Stimulated activated naive CD8-positive, alpha-beta T cell treated with anti-CD3 and anti-CD28 coated beads, Interleukin-15, amount 100 ng/mL, for 72 hours (primary cell): ENCODE data around the gene CBFA2T2.
A peak's percentile ranks its signal among the peaks of the same experiment; 100 is the strongest.
"Not testable (repeated sequence)": the region's sequence is repeated elsewhere in the genome, so short reads cannot be mapped to it uniquely, and the experiment has no call there.

Experiments
- ATAC-seq: fragments of 150-1000 bp; cut with Tn5 transposase; 2 replicates; pipeline ENCODE4 v1.10.0; 2021; ENCODE audit warnings: mild to moderate bottlenecking, moderate library complexity
- DNase-seq, 2 donors: peaks; one replicate each; pipeline ENCODE4 v3.0.0; 2021 to 2022
- H3K27ac Mint-ChIP-seq, 2 donors: one replicate each; pipeline ENCODE4 v1.8.0; 2022; ENCODE audit warnings: mild to moderate bottlenecking in 2 of 2, mixed read lengths in 2 of 2, moderate library complexity in 2 of 2
- H3K27me3 Mint-ChIP-seq: one replicate; pipeline ENCODE4 v1.8.0; 2022; ENCODE audit warnings: mixed read lengths
- H3K4me1 Mint-ChIP-seq: one replicate; pipeline ENCODE4 v1.8.0; 2022; ENCODE audit warnings: mild to moderate bottlenecking, mixed read lengths
- H3K4me3 Mint-ChIP-seq, 2 donors: one replicate each; pipeline ENCODE4 v1.8.0; 2022; ENCODE audit warnings: mild to moderate bottlenecking in 2 of 2, mixed read lengths in 2 of 2, moderate library complexity in 1 of 2
- H3K9me3 Mint-ChIP-seq, 2 donors: one replicate each; pipeline ENCODE4 v1.8.0; 2022; ENCODE audit warnings: mixed read lengths in 2 of 2

The CBFA2T2 gene

GRCh38 chr20:33627577-33628216 is 137.8 kb downstream of the CBFA2T2 start:
- no peaks in the 10 kb centered on the region for H3K9me3 Mint-ChIP-seq
- no peak overlapping the region for H3K4me3 Mint-ChIP-seq
- no peaks in the 10 kb centered on the region for H3K4me1 Mint-ChIP-seq
- no peaks in the 10 kb centered on the region for H3K27me3 Mint-ChIP-seq
- H3K27ac Mint-ChIP-seq, result no peak overlapping the region
- ATAC-seq (no peak), DNase-seq (no peak)

- ATAC-seq, result no peak
- Mint-ChIP-seq H3K4me1 (no peaks in the 10 kb centered on the region), H3K4me3 (no peak overlapping the region), H3K9me3 (no peaks in the 10 kb centered on the region), H3K27me3 (no peaks in the 10 kb centered on the region), H3K27ac (no peak overlapping the region)
- no peak for DNase-seq
These were observed 139.6 kb downstream of the CBFA2T2 start for GRCh38 chr20:33629533-33629932.

GRCh38 chr20:33629979-33630378 is 140.1 kb downstream of the CBFA2T2 start:
- Mint-ChIP-seq H3K4me1 (no peaks in the 10 kb centered on the region), H3K27ac (peak overlapping the region in 1 of 2 donors; percentile 42)

DNA sequence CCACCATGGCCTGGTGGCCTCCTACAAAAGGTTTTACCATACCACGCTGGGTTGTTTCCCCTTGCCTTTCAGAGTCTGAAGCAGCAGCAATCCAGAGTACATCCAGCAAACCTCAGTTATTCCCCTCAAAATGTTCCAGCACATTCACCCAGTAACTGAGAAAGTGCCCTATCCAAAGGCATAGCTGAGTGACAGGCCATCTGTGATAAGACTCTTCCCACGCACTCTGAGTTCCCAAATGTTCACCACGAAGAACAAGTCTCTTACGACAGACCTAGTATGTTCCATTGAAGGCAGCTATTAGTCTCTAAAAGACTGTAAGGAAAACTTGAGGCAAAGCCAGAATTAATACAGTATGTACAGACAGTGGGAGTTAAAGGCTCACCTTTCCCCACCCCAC is 140.6 kb downstream of the CBFA2T2 start:
- Mint-ChIP-seq H3K4me3 (no peak overlapping the region), H3K27ac (peak overlapping the region in 1 of 2 donors; percentile 42), H3K4me1 (no peaks in the 10 kb centered on the region), H3K9me3 (no peaks in the 10 kb centered on the region), H3K27me3 (no peaks in the 10 kb centered on the region)
- DNase-seq, result no peak
- ATAC-seq, result no peak

More at GRCh38 chr20:33629979-33630378, 140.1 kb downstream of the CBFA2T2 start:
- no peak overlapping the region for H3K4me3 Mint-ChIP-seq
- no peak for ATAC-seq
- DNase-seq, result no peak
- no peaks in the 10 kb centered on the region for H3K27me3 Mint-ChIP-seq
- no peaks in the 10 kb centered on the region for H3K9me3 Mint-ChIP-seq

- H3K9me3 Mint-ChIP-seq, H3K4me3 Mint-ChIP-seq, ATAC-seq, H3K4me1 Mint-ChIP-seq, H3K27me3 Mint-ChIP-seq, H3K27ac Mint-ChIP-seq, DNase-seq: not testable (repeated sequence)
These were observed 142.0 kb downstream of the CBFA2T2 start for GRCh38 chr20:33631910-33632309.

DNA sequence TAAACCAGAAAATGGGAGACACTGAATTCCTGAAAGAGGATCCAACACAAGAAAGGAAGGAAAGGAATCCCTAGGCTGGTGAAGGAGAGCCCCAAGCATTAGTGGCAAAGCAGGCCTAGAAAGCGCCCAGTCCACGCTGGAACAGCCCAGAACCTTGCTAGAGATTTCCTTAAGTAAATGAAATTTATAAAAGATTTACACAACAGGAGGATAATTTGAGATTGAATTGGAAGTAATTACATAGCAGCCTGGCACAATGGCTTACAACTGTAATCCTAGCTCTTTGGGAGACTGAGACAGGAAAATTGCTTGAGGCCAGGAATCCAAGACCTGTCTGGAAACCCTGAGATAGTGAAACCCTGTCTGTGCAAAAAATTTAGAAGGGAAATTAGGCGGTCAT is 145.4 kb downstream of the CBFA2T2 start:
- H3K9me3 Mint-ChIP-seq, result no peaks in the 10 kb centered on the region
- no peak for ATAC-seq
- H3K4me3 Mint-ChIP-seq, result no peak overlapping the region
- DNase-seq, result no peak
- peak overlapping the region in 1 of 2 donors; percentile 5 for H3K27ac Mint-ChIP-seq
- H3K27me3 Mint-ChIP-seq, result no peaks in the 10 kb centered on the region
- no peaks in the 10 kb centered on the region for H3K4me1 Mint-ChIP-seq

DNA sequence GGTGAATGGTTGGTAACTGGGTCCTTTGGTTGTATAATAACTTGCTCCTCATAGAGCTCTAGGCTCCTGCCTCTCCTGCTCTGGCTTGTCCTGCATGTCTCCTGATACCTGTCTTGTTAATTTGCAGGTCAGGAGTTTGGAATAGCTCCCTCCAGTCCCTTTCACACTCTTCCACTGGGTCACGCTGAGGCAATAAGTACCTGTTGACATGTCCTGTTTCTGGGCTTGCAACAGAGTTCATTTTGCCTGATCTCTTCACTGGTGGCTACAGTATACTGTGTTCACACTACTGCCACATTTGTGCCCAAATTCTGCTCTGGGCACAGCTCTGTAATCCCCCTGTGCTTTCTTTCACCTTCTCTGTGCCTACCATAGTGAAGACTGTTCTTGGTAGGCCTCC is 146.9 kb downstream of the CBFA2T2 start:
- Mint-ChIP-seq H3K4me1 (no peaks in the 10 kb centered on the region), H3K4me3 (no peak overlapping the region), H3K9me3 (no peaks in the 10 kb centered on the region), H3K27me3 (no peaks in the 10 kb centered on the region), H3K27ac (no peak overlapping the region)
- DNase-seq, result no peak
- ATAC-seq, result no peak

- no peak for ATAC-seq
- H3K4me1 Mint-ChIP-seq, result no peaks in the 10 kb centered on the region
- H3K27ac Mint-ChIP-seq, result no peak overlapping the region
- H3K9me3 Mint-ChIP-seq, result no peaks in the 10 kb centered on the region
- H3K27me3 Mint-ChIP-seq, result no peaks in the 10 kb centered on the region
- H3K4me3 Mint-ChIP-seq, result no peak overlapping the region
- no peak for DNase-seq
These were observed 150.4 kb downstream of the CBFA2T2 start for GRCh38 chr20:33640287-33640686.

GRCh38 chr20:33644313-33645071 is 154.6 kb downstream of the CBFA2T2 start:
- Mint-ChIP-seq H3K9me3 (no peaks in the 10 kb centered on the region), H3K27me3 (no peaks in the 10 kb centered on the region), H3K4me1 (peaks cover 12% of the 10 kb centered on the region), H3K4me3 (no peak overlapping the region), H3K27ac (no peak overlapping the region)
- DNase-seq, result no peak
- ATAC-seq, result no peak

DNA sequence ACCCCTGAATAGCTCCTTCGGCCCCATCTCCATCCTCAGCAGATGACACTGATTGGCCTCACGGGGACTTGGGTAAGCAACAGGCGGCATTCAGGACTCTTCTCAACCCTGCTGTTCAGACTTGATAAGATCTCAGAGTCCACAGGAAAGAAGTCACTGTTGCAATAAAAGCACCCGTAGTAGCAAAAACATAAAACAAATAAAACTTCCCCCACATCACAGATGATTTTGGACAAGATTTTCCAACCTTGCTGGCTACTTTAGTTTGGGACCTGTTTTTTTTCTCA is 155.1 kb downstream of the CBFA2T2 start:
- DNase-seq (no peak), ATAC-seq (no peak)
- Mint-ChIP-seq H3K9me3 (no peaks in the 10 kb centered on the region), H3K4me3 (no peak overlapping the region), H3K4me1 (peaks cover 13% of the 10 kb centered on the region), H3K27ac (no peak overlapping the region), H3K27me3 (no peaks in the 10 kb centered on the region)

DNA sequence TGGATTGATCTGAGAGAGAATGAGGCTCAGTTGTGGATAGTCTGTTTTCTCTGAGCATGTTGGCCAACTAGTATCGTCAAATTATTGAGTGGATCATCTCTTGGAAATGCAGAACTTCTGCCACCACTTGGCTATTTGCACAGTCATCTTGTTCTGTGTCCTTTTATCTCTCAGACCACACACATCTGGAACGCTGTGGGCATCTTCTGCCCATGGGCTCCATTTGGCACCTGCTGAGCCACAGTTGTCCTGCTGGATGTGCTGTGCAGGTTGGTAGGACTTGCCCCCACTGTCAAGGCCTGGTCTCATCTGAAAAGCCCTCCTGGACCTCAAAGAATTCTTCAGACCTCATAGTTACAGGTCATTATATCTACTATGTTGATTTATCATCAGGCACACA is 155.5 kb downstream of the CBFA2T2 start:
- no peak overlapping the region for H3K27ac Mint-ChIP-seq
- H3K9me3 Mint-ChIP-seq, result no peaks in the 10 kb centered on the region

DNA sequence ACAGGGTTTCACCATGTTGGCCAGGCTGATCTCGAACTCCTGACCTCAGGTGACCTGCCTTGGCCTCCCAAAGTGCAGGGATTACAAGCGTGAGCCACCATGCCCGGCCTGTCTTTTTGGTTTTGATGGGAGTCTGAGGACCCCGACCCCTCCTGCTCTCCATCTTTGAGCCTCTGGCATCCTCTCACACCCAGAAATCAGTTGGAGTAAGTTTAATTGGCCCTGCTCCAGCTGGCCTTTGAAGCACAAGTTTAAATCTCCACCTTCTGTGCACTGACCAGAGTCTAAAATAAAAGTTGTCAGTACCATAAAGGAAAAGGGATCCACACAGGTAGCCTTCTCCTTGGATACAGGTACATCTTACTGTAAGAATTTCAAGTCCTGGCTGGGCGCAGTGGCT is 156.3 kb downstream of the CBFA2T2 start:
- H3K4me1 Mint-ChIP-seq, result peaks cover 13% of the 10 kb centered on the region
- no peaks in the 10 kb centered on the region for H3K9me3 Mint-ChIP-seq
- DNase-seq, result no peak
- peak overlapping the region in 1 of 2 donors; percentile 63 for H3K27ac Mint-ChIP-seq
- no peak for ATAC-seq
- no peak overlapping the region for H3K4me3 Mint-ChIP-seq
- no peaks in the 10 kb centered on the region for H3K27me3 Mint-ChIP-seq

More for the DNA sequence above, 155.5 kb downstream of the CBFA2T2 start:
- Mint-ChIP-seq H3K4me3 (no peak overlapping the region), H3K27me3 (no peaks in the 10 kb centered on the region), H3K4me1 (peaks cover 13% of the 10 kb centered on the region)
- ATAC-seq (no peak), DNase-seq (no peak)

- H3K27me3 Mint-ChIP-seq, H3K4me3 Mint-ChIP-seq, H3K27ac Mint-ChIP-seq, ATAC-seq, DNase-seq, H3K9me3 Mint-ChIP-seq: not testable (repeated sequence)
- peaks cover 13% of the 10 kb centered on the region for H3K4me1 Mint-ChIP-seq
These were observed 157.2 kb downstream of the CBFA2T2 start for GRCh38 chr20:33646959-33647602.

- Mint-ChIP-seq H3K27ac (peak overlapping the region in 1 of 2 donors; percentile 54), H3K4me3 (no peak overlapping the region), H3K4me1 (peaks cover 19% of the 10 kb centered on the region), H3K9me3 (no peaks in the 10 kb centered on the region), H3K27me3 (no peaks in the 10 kb centered on the region)
- DNase-seq (no peak), ATAC-seq (no peak)
These were observed 157.9 kb downstream of the CBFA2T2 start for GRCh38 chr20:33647603-33648395.

GRCh38 chr20:33648396-33649004 is 158.6 kb downstream of the CBFA2T2 start:
- peak overlapping the region in 1 of 2 donors; percentile 12 for H3K27ac Mint-ChIP-seq
- H3K4me3 Mint-ChIP-seq, result no peak overlapping the region
- DNase-seq (no peak), ATAC-seq (no peak)
- no peaks in the 10 kb centered on the region for H3K27me3 Mint-ChIP-seq
- no peaks in the 10 kb centered on the region for H3K9me3 Mint-ChIP-seq
- H3K4me1 Mint-ChIP-seq, result peaks cover 26% of the 10 kb centered on the region
